ENCODE results near the gene OPCML.

GRCh38 chr11:133388260-133388659 is 144.0 kb downstream of the OPCML start:
- TF ChIP-seq CTCF (IDR thresholded peaks at IDR 0.05): no peak
- no peak for TF ChIP-seq POLR2A (IDR thresholded peaks at IDR 0.05)

Data from lower leg skin (tissue), 3 donors.